Upper lobe of left lung (tissue), 4 donors: Measurements from ENCODE around the gene ASB13.

Experiments used
- CTCF ChIP-seq, 6 experiments: fragments of 450-650 bp in 4 of 6; fragments of 200-600 bp in 2 of 6; sonication (generic) in 2 of 6; IDR thresholded peaks; one replicate each; pipeline ENCODE4 v1.5.1; 2016 to 2019; ENCODE audit warnings: antibody characterized with exemption in 6 of 6
- EP300 ChIP-seq, 4 donors: sonication (generic); formaldehyde crosslinking; IDR thresholded peaks; one replicate each; pipeline ENCODE4 v1.5.1; 2017; ENCODE audit warnings: antibody characterized with exemption in 4 of 4, control low read depth in 2 of 4
- POLR2A ChIP-seq, 4 donors: fragments of 450-650 bp; IDR thresholded peaks; one replicate each; pipeline ENCODE4 v1.5.1; 2016 to 2017; ENCODE audit warnings: antibody characterized with exemption in 4 of 4, mild to moderate bottlenecking in 2 of 4
- POLR2AphosphoS5 ChIP-seq, 2 donors: sonication (generic); formaldehyde crosslinking; IDR thresholded peaks; one replicate each; pipeline ENCODE4 v1.5.1; 2017; ENCODE audit warnings: antibody characterized with exemption in 2 of 2

GRCh38 chr10:5620966-5621365, 45.4 kb downstream of the ASB13 start:
- no peak for TF ChIP-seq POLR2AphosphoS5 (IDR thresholded peaks at IDR 0.05)
- TF ChIP-seq CTCF (IDR thresholded peaks at IDR 0.05), result no peak
- TF ChIP-seq POLR2A (IDR thresholded peaks at IDR 0.05), result no peak
- TF ChIP-seq EP300 (IDR thresholded peaks at IDR 0.05), result no peak
